NCI-H460 (cell line): ENCODE results near the gene ARHGAP6. TPM values are rescaled to one million over a fixed set of nuclear protein-coding genes. Genes with fewer than 3 reads are reported as not detected.
"Not testable (repeated sequence)": the region's sequence is repeated elsewhere in the genome, so short reads cannot be mapped to it uniquely, and the experiment has no call there.

Source experiments
- DNase-seq: peaks from one replicate; pipeline ENCODE4 v3.0.0-alpha.2; 2016; ENCODE audit warnings: low read depth; ENCODE audit errors: extremely low read depth
- total RNA-seq: library from RNA; depleted of rRNA; stranded (reverse); fragments of >200 nt; shearing (Covaris generic); gene quantifications from 2 replicates; pipeline ENCODE4 v1.2.3, GENCODE V29; 2014

Gene ARHGAP6
- total RNA-seq, 1 experiment from 2014 or later: 0.07 TPM

GRCh38 chrX:11366998-11367595 is 298.6 kb downstream of the ARHGAP6 start:
- DNase-seq: no peak

GRCh38 chrX:11365426-11365825 is 300.3 kb downstream of the ARHGAP6 start:
- no peak for DNase-seq

DNA sequence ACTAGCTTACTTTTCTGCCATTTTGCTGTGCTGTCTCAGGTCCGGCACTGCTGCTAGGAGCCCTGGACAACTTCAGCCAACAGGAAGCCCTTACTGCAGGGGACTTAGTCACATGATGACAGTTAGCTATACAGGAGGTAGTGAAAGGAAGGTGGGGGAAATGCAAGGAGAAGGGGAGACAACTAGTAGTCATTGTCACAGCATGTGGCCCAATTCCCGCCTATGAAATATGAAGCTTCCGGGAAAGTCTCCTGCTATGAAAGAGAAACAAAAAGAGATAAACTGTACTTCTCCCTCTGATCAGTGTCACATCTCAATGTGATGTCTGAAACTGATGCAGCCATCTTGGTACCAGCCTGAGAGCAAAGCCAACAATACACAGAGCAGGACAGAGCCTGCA is 300.9 kb downstream of the ARHGAP6 start:
- no peak for DNase-seq

GRCh38 chrX:11363825-11364224 is 301.9 kb downstream of the ARHGAP6 start:
- DNase-seq: not testable (repeated sequence)

- no peak for DNase-seq
Observed at GRCh38 chrX:11363069-11363594, 302.6 kb downstream of the ARHGAP6 start.

- not testable (repeated sequence) for DNase-seq
Observed at GRCh38 chrX:11361666-11362065, 304.1 kb downstream of the ARHGAP6 start.

GRCh38 chrX:11355944-11356343 is 309.8 kb downstream of the ARHGAP6 start:
- DNase-seq: not testable (repeated sequence)

DNA sequence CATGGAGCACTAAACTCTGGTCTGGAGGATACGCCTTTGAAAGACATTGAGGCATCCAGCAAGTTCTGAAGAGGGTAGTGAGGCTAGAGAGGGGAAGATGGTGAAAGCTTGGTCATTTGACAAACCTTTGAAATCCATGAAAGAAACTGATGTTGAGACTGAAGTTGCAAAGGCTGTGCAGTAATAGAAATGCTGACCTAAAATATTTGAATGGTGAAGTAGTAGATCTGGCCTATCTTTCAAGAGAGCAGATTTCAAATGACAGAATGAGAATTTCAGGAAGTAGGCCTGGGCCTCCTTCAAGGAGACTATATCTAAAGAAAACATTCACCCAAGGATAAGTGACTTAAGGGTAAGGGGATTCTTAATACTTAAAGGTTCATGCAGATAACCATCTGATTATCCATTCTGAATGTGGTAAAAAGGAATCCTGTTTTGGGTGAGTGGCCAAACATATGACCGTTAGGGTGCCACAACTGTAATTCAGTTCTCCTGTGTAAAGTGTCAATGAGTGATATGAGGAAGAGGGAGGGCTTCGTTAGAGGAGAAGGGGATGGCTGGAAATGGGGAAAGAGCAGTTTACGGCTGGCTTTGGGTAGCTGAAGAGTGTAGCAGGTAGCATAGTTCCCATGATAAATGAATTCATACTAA is 310.3 kb downstream of the ARHGAP6 start:
- no peak for DNase-seq

DNA sequence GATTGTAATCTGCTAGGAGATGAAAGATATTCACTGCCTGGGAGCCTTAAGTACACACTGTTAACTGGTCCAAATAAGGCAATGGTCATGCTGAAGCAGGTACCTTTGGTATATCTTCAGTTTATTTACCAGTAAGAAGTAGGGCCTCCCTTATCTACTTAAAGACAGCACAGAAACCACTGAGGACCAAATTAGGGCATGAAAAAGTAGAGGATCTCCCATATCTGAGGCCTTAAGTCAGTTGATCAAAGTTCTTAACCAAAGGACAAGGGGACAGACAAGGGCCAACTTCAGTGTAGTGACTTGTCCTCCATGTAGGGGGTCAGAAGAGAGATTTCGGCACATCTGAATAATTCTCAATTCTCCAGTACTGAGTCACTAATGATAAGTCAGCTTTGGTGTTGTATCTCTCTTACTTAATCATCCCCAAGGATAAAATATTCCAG is 313.4 kb downstream of the ARHGAP6 start:
- no peak for DNase-seq

GRCh38 chrX:11351375-11352295 is 314.1 kb downstream of the ARHGAP6 start:
- DNase-seq: no peak

DNA sequence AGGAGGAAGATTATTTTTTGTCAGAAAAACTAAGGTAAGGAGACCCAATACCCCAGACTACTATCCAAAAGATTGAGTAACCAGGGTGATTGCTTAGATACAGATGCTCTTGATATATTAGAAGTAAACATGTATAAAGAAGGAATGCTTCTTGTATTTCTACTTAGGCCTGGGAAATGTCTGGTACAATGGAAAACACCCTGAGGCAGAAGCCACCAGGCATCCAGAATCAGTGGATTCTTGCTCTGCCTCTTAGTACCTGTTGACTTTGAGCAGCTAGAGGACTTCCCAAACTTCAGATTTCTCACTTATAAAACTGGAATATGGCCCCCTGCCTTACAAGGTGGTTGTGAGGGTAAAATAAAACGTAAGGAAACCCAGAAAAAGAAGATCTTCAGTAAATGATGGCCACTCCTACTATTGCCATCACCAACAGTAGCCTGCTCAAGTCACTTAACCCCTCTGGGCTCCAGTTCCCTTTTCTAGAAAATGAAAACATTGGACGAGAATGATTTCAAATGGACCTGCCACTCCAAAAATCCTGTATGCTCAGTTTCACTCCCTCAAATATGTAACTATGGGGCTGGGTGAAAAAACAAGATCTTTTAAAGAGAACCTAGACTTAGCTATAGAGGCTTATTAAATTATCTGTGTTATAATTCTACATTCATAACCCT is 315.9 kb downstream of the ARHGAP6 start:
- DNase-seq: no peak

- DNase-seq: no peak
Observed at GRCh38 chrX:11349020-11349419, 316.7 kb downstream of the ARHGAP6 start.

DNA sequence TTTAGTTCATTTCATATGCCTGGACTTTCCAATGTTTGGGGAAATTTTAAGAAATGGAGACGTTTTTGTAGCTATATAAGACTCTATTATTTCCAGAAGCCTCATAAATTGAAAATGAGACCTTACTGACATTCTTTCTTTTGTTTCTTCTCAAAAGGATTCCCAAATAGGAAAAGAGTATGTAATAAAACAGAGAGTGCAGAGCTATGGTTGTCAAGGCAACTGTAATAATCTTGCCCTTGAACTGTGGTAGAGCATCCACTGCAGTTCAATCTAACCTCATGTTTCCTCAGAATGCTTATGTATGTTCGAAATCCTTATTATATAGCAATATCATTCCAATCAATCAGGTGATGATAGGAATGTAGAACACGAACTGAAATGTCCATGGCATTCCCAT is 318.4 kb downstream of the ARHGAP6 start:
- no peak for DNase-seq

DNA sequence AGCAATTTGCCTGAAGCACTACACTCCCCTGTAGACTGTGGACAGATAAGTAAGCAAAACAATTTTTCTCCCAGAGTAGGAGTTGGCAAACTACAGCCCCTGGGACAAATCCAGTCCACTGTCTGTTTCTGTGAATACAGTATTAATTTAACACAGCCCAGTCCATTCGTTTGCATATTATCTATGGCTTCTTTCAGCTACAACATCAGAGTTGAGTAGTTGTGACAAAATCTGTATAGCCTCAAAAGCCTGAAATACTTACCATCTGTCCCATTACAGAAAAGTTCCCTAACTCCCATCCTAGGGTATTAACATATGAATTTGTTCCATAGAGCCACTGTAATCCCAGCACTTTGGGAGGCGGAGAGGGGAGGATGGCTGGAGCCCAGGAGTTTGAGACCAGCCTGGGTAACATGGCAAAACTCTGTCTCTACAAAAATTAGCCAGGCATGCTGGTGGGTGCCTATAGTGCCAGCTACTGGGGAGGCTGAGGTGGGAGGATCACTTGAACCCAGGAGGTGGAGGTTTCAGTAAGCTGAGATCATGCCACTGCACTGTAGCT is 319.5 kb downstream of the ARHGAP6 start:
- no peak for DNase-seq

- no peak for DNase-seq
Observed at GRCh38 chrX:11342673-11343072, 323.0 kb downstream of the ARHGAP6 start.

DNA sequence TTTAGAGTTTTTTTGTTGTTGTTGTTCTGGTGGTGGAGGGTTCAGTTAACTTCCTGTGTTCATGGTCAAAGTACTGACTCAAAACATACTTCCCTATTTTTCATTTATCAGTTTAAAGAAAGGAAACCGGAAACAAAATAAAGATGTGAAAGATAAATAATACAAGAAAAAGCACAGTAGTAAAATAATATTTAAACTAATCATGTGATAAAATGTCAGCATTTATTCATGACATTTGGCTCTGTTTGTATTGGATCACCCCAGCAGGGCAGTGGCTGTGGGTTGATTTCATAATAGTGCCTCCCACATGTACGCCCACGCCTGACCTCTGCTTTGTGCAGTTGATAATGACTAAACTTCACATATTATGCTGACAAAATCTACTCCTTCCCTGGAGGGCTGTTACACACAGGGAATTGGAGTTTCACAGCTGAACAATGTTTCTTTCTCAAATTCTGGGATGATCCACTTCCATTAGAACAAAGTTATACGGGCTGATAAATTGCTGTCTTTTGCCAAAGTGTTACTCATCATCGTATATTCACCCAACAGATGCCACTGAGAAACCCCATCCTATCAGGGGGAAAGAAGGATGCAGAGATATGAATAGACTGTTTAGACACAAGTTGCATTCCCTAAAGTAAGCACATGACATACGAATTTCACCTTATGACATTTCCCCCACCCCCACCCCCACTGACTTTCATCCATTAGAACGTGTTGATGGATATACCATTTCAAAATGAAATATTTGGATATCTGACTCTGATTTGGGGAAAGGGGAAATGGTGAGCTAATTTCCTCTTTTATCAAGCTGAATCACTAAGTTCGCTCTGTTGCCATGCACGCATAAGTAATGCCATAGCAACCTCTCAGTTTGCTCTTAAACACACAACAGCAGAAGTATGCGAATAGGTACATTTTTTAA is 324.2 kb downstream of the ARHGAP6 start:
- peak; percentile 50 for DNase-seq

GRCh38 chrX:11337292-11338009 is 328.3 kb downstream of the ARHGAP6 start:
- no peak for DNase-seq

DNA sequence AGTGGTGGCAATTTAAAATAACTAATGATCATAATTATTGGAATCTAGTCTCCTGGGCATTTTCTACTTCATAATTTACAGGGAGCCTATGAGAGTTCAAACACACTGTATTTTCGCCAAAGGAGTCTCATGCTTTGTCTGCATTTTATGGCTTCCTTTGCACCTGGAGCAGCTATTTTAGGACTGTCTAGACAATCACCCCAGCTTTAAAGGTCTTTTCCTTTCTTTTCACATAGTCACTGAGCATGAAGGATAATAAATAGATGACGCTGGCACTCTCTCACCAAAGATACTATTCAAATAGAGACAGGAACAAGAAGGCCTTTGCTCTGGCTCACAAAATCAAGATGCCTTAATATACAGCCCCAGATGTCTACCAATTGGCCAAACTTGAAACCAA is 329.5 kb downstream of the ARHGAP6 start:
- DNase-seq: no peak

GRCh38 chrX:11334165-11334564 is 331.6 kb downstream of the ARHGAP6 start:
- no peak for DNase-seq
